ENCODE measurements around the gene LYSMD3. TPM values are rescaled to one million over a fixed set of nuclear protein-coding genes. Genes with fewer than 3 reads are reported as not detected.

The LYSMD3 gene
- total RNA-seq, 2 experiments from 2014 or later: 15.5 to 16.8 TPM

DNA sequence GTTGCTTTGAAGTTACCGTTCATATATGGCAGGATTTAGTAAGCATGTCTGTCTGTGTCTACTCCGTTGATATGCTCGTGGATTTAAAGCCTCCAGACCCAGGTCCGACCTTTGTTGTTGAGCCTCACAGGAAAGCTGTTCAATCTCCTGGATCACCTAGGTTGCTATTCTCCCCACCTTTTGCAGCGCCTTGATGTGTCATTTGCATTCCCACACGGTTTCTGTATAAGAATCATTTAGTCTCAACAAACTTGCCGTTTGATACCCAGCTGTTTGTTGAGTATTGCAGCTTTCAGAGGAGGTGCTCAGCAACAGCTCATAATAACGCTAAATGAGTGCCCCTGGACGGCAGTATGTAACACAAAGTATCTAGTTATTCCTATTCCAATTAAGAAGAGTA is 28.0 kb upstream of the LYSMD3 start:
- H3K27me3 Mint-ChIP-seq: peaks cover 82% of the 10 kb centered on the region
- no peak overlapping the region for H3K27ac Mint-ChIP-seq
- DNase-seq (no peak), ATAC-seq (no peak)
- CTCF ChIA-PET: interaction anchor here (1.3 kb wide), 1 partner anchor 27 kb away, joined by 4 read pairs; no protein-coding TSS in a partner anchor
- H3K4me3 Mint-ChIP-seq: no peak overlapping the region
- no peaks in the 10 kb centered on the region for H3K9me3 Mint-ChIP-seq (ENCODE audit: low read depth)
- peaks cover 12% of the 10 kb centered on the region for H3K4me1 Mint-ChIP-seq
- no peaks in the 10 kb centered on the region for H3K36me3 Mint-ChIP-seq

DNA sequence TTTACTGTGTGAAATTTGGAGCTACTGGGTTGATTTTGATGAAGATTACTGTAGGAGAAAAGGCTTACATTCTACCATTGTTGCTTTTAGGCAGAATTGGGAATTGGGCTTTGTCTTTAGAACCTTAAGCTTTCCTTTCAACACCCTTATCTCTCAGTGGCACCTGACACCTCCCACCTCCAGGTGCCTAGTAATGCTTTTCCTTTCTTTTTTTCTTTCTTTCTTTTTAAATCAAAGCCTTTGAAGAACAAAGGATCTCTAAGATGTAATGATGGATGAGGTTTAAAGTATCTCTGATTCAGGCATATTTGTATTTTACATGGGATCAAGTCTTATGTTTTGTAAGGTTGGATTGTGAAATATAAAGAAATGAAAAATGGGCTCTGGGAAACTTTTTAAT is 26.3 kb upstream of the LYSMD3 start:
- Mint-ChIP-seq H3K27me3 (peaks cover 82% of the 10 kb centered on the region), H3K27ac (no peak overlapping the region), H3K4me1 (peaks cover 12% of the 10 kb centered on the region), H3K36me3 (no peaks in the 10 kb centered on the region), H3K9me3 (ENCODE audit: low read depth) (no peaks in the 10 kb centered on the region), H3K4me3 (no peak overlapping the region)
- CTCF ChIA-PET: interaction anchor here (0.7 kb wide), 1 partner anchor 27 kb away, joined by 3 read pairs; no protein-coding TSS in a partner anchor
- ATAC-seq (no peak), DNase-seq (no peak)

DNA sequence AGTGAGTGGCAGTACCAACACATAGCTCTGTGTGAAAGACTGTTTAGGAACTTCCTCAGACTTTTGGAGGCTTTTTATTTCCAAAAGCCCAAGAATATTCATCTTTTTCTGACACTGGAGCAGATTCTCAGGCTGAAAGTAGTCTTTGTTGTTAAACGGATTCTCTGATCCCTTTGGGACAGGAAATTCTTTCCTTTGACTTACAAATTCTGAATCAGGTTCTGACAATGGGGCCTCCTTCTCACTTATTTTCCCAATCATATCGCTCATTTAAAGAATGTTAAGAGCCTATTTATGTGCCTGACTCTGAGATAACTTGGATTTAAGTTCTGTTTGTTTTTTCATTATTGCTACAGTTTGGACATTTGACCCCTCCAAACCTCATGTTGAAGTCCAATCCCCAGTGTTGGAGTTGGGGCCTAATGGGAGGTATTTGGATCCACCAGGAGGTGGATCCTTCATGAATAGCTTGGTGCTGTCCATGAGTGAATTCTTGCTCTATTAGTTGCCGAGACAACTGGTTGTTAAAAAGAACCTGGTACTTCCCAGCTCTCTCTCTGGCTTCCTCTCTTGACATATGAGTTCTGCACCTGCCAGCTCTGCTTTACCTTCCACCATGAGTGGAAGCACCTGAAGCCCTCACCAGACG is 25.1 kb upstream of the LYSMD3 start:
- Mint-ChIP-seq H3K27ac (no peak overlapping the region), H3K4me1 (peaks cover 12% of the 10 kb centered on the region), H3K27me3 (peaks cover 74% of the 10 kb centered on the region), H3K36me3 (no peaks in the 10 kb centered on the region), H3K9me3 (ENCODE audit: low read depth) (no peaks in the 10 kb centered on the region), H3K4me3 (no peak overlapping the region)
- DNase-seq (no peak), ATAC-seq (no peak)
- CTCF ChIA-PET: no interaction called here

DNA sequence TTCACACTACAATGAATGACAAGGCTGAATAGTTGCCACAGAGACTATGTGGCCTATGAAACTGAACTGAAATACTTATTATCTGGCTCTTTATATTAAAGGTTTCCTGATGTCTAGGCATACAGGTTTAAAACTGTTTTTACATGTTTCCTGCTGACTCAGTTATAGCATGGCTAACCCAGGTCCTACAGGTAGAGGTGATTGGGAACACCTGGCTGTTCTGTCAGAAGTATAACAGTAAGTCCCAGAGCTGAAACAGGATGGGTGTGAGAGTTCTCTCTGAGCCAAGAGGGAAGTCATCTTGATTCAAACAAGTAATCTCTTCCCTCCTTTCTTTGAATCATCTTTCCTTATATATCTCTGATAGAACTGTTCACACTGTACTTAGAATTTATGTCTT is 24.3 kb upstream of the LYSMD3 start:
- CTCF ChIA-PET: no interaction called here
- no peak for DNase-seq
- H3K4me1 Mint-ChIP-seq: peaks cover 8% of the 10 kb centered on the region
- H3K36me3 Mint-ChIP-seq: no peaks in the 10 kb centered on the region
- H3K27ac Mint-ChIP-seq: no peak overlapping the region
- no peak overlapping the region for H3K4me3 Mint-ChIP-seq
- H3K9me3 Mint-ChIP-seq (ENCODE audit: low read depth): no peaks in the 10 kb centered on the region
- ATAC-seq: no peak
- peaks cover 68% of the 10 kb centered on the region for H3K27me3 Mint-ChIP-seq

DNA sequence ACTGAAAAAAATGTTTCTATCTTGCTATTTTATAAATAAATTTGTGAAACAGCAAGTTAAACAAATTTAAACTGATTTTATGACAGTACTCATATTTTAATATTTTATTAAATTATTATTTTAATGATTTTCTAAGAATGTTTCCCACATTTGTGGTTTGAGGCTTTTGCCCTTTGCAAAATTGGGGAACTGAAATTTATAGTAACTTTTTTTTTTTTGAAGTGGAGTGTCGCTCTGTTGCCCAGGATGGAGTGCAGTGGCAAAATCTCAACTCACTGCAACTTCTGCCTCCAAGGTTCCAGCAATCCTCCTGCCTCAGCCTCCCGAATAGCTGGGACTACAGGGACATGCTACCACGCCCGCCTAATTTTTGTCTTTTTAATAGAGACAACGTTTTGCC is 22.0 kb upstream of the LYSMD3 start:
- CTCF ChIA-PET: no interaction called here
- no peaks in the 10 kb centered on the region for H3K9me3 Mint-ChIP-seq (ENCODE audit: low read depth)
- no peak for DNase-seq
- no peaks in the 10 kb centered on the region for H3K36me3 Mint-ChIP-seq
- H3K27ac Mint-ChIP-seq: no peak overlapping the region
- ATAC-seq: no peak
- H3K4me1 Mint-ChIP-seq: no peaks in the 10 kb centered on the region
- peaks cover 51% of the 10 kb centered on the region for H3K27me3 Mint-ChIP-seq
- no peak overlapping the region for H3K4me3 Mint-ChIP-seq

DNA sequence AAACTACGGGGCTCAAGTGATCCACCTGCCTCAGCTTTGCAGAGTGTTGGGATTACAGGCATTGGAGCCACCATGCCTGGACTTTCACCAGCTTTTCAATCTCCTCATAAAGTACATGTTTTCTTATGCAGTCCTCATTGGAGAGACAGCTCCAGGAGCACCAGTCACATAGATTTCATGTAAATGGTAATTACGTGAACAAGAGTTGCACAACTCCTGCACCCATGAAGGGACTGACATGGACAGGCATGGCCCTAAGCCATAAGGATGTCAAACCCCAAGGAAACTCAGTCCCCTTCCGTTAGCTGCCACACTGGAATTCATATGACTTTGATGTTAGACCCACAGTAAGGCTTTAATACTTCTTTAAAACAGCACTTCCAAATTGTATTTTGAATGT is 21.6 kb upstream of the LYSMD3 start:
- DNase-seq (no peak), ATAC-seq (no peak)
- H3K4me3 Mint-ChIP-seq: no peak overlapping the region
- no peaks in the 10 kb centered on the region for H3K36me3 Mint-ChIP-seq
- CTCF ChIA-PET: no interaction called here
- H3K4me1 Mint-ChIP-seq: no peaks in the 10 kb centered on the region
- no peak overlapping the region for H3K27ac Mint-ChIP-seq
- H3K27me3 Mint-ChIP-seq: peaks cover 49% of the 10 kb centered on the region
- H3K9me3 Mint-ChIP-seq (ENCODE audit: low read depth): no peaks in the 10 kb centered on the region

DNA sequence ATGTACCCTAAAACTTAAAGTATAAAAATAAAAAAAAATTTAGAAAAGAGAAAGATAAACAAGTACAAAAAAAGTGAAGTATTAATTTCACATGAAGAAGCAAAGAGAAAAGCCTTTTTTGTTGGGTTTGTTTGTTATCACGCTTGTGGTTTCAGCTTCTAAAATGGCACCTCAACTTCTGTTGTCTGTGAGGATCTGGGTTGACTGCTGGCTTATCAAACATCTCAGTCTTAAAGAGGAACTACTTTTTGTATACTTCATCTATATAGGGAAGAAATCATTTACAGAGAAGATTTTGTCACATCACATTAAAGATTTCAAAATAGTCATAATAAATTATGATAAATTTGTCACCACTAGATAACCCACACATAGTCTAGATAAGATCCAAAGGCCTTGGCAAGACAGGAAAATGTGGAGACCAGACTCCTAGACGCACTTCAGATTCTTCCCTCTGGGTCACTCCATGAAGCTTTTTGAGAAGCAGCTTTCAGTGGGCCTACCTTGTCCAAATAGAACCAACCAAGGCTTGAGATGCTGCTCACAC is 20.4 kb upstream of the LYSMD3 start:
- H3K27me3 Mint-ChIP-seq: peaks cover 44% of the 10 kb centered on the region
- CTCF ChIA-PET: no interaction called here
- no peak for ATAC-seq
- no peak overlapping the region for H3K27ac Mint-ChIP-seq
- H3K4me3 Mint-ChIP-seq: no peak overlapping the region
- DNase-seq: no peak
- no peaks in the 10 kb centered on the region for H3K4me1 Mint-ChIP-seq
- H3K9me3 Mint-ChIP-seq (ENCODE audit: low read depth): no peaks in the 10 kb centered on the region
- no peaks in the 10 kb centered on the region for H3K36me3 Mint-ChIP-seq

DNA sequence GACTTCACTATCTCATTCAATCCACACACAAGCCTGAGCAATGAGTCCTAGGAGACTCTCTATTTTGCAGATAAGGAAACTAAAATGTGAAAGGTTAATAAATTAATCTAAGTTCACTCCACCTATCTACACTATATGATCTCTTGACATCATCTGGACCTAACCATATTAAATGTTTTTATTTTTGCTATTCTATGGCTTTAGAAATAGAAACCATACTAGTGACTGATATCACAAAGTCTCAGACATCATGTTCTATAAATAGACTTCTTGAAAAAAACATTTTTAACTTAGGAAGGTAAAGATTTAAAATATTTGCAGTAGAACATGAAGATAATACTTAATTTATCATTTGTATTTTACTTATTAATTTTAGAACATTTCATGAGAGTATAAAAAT is 19.8 kb upstream of the LYSMD3 start:
- CTCF ChIA-PET: no interaction called here
- Mint-ChIP-seq H3K27me3 (peaks cover 45% of the 10 kb centered on the region), H3K4me3 (no peak overlapping the region), H3K36me3 (no peaks in the 10 kb centered on the region), H3K27ac (no peak overlapping the region), H3K4me1 (no peaks in the 10 kb centered on the region), H3K9me3 (ENCODE audit: low read depth) (no peaks in the 10 kb centered on the region)
- ATAC-seq (no peak), DNase-seq (no peak)

DNA sequence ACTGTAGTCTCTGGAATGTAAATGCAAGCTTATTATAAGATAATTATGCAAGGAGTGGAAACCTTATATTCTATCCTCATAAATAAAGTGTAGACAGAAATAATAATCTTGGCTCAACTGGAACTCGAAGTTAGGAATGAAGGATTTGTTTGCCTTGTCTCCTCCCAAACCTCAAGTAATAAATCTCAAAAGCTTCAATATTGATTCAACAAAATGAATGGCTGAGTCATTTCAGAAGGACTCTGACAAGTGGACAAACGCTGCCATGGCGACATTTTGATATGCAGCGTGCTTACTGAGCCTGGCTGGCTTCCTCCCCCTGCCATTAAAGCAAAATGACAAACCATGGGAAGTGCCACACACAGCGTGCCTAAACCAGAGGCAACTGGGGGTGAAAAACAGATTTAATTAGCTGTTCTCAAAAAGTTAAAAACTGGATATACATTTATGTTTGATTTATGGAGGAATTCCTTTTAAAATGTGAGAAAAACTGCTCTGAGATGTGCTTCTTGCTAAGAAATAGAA is 18.7 kb upstream of the LYSMD3 start:
- CTCF ChIA-PET: interaction anchor here (1.0 kb wide), 1 partner anchor 112 kb away, joined by 3 read pairs; no protein-coding TSS in a partner anchor
- no peaks in the 10 kb centered on the region for H3K4me1 Mint-ChIP-seq
- ATAC-seq (no peak), DNase-seq (no peak)
- no peak overlapping the region for H3K4me3 Mint-ChIP-seq
- H3K27ac Mint-ChIP-seq: no peak overlapping the region
- H3K27me3 Mint-ChIP-seq: peaks cover 41% of the 10 kb centered on the region
- no peaks in the 10 kb centered on the region for H3K9me3 Mint-ChIP-seq (ENCODE audit: low read depth)
- no peaks in the 10 kb centered on the region for H3K36me3 Mint-ChIP-seq

DNA sequence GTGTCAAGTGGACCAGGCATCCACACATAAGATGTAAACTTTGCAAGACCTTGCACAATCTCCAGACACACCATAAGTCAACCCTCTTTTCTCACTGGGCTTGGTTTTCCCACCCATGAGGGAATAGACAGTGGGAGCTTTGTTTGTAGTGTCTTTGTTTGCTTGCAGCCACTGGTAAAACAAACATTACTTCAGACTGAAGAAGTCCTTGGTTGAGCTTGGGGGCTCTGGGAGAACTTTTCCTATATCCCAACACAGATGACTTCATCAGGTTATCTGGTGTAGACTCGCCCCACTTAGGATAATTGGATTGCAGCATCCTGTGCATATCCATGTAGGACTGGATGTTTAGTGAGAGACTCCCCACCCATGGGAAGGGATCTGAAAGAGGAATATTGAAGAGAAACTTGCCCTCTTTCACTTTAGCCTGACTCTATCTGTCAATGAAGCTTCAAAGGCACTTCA is 17.7 kb upstream of the LYSMD3 start:
- Mint-ChIP-seq H3K9me3 (ENCODE audit: low read depth) (no peaks in the 10 kb centered on the region), H3K4me1 (no peaks in the 10 kb centered on the region), H3K27ac (no peak overlapping the region), H3K4me3 (no peak overlapping the region), H3K27me3 (peaks cover 36% of the 10 kb centered on the region), H3K36me3 (no peaks in the 10 kb centered on the region)
- ATAC-seq: no peak
- CTCF ChIA-PET: no interaction called here
- DNase-seq: no peak

DNA sequence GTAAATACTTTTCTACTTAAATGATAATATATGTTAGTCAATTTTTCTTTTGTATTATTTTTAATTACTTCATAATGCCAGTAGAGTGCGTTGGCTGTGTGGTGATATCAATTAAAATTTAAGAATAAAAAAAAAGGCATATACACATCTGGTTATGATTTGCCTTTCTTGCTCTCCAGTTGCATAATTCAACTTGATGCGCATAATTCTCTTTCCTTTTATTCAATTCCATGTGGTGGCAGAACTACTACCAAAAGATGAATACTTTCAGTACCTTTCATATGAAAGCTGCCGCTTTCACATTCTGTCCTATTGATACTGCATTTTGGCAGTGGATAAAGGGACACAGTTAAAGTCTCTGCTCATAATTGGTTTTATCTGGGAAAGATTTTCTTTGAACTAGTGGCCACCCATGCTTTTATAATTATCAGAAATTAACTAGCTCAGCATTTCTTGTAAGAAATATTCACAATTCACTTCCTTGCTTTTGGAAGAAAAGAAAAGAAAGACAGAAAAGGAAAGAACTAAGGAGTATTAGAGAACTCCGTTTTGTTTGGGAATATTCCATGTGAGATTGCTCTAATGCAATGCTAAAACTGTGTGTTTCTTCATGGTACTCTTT is 16.9 kb upstream of the LYSMD3 start:
- H3K27ac Mint-ChIP-seq: no peak overlapping the region
- no peaks in the 10 kb centered on the region for H3K4me1 Mint-ChIP-seq
- no peak for DNase-seq
- H3K4me3 Mint-ChIP-seq: no peak overlapping the region
- no peak for ATAC-seq
- peaks cover 35% of the 10 kb centered on the region for H3K27me3 Mint-ChIP-seq
- no peaks in the 10 kb centered on the region for H3K36me3 Mint-ChIP-seq
- CTCF ChIA-PET: interaction anchor here (1.1 kb wide), 1 partner anchor 16 kb away, joined by 3 read pairs; no protein-coding TSS in a partner anchor
- no peaks in the 10 kb centered on the region for H3K9me3 Mint-ChIP-seq (ENCODE audit: low read depth)

DNA sequence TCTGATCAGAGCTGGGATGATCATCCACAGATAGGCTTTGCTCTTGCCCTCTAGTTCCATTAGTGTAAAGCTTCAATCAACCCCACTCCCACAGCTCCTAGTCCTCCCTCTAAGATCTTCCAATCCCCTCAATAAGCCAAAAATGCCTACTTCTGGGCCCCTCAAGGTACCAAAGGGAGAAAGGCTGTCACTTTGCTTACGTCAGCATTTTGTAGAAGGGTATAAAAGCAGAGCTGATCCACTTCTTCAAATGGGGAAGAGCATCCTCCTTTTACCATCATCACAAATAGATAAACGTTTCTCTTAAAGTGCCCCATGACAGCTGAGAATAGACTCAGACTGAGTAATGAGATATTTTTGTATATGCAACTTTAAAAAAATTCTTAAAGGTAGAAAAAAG is 16.1 kb upstream of the LYSMD3 start:
- Mint-ChIP-seq H3K27ac (no peak overlapping the region), H3K4me1 (no peaks in the 10 kb centered on the region), H3K9me3 (ENCODE audit: low read depth) (no peaks in the 10 kb centered on the region), H3K36me3 (no peaks in the 10 kb centered on the region), H3K27me3 (peaks cover 36% of the 10 kb centered on the region), H3K4me3 (no peak overlapping the region)
- CTCF ChIA-PET: interaction anchor here (1.1 kb wide), 1 partner anchor 15 kb away, joined by 3 read pairs; no protein-coding TSS in a partner anchor
- DNase-seq (no peak), ATAC-seq (no peak)

DNA sequence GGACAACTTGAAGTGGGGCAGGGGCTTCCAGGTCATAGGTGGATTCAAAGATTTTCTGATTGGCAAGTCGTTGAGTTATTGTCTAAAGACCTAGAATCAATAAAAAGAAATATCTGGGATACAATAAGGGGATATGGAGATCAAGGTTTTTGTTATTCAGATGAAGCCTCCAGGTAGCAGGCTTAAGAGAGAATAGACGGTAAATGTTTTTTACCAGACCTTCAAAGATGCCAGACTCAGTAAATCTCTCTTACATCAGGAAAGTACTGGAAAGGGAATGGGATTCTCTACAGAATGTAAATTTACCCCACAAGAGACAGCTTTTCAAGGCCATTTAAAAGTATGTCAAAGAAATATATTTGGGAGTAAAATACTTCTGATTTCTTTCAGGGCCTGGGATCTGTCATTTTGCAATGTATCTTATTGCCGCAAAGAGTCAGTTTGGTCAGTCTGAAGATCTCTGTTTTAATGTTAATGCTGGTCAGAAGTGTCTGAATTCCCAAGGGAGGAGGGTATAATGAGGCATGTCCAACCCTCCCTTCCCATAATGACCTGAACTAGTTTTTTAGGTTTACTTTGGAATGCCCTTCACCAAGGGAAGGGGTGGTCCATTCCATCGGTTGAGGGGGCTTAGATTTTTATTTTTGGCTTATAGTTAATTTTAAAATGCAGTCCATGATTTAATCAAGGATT is 13.6 kb upstream of the LYSMD3 start:
- Mint-ChIP-seq H3K4me3 (no peak overlapping the region), H3K36me3 (no peaks in the 10 kb centered on the region), H3K27me3 (peaks cover 51% of the 10 kb centered on the region), H3K27ac (no peak overlapping the region), H3K9me3 (ENCODE audit: low read depth) (no peaks in the 10 kb centered on the region), H3K4me1 (no peaks in the 10 kb centered on the region)
- CTCF ChIA-PET: no interaction called here
- DNase-seq: no peak
- no peak for ATAC-seq

Data from activated CD8-positive, alpha-beta memory T cell treated with anti-CD3 and anti-CD28 coated beads, Interleukin-2, amount 10 ng/mL, durations not matched to agents 7 days and 5 days (primary cell).